ENCODE measurements around the gene ADAMTSL2.

Gene ADAMTSL2

DNA sequence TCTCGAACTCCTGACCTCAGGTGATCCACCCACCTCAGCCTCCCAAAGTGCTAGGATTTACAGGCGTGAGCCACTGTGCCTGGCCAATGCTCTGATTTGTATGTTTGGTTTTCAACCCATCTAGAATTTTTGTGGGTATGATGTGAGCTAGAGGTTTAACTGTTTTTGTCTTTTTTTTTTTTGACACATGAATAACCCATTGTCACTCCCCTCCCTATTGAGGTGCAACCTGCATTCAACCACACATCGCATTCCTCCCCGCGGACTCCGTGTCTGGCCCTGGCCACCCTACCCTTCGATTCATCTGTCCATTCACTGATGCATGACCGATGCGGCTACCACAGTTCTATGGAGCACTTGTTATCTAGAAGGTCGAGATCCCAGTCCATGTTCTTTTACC is 84.2 kb downstream of the ADAMTSL2 start:
- in situ Hi-C loops (cut with MboI; ENCODE audit: low sequenced_read_pairs): no loop called here

DNA sequence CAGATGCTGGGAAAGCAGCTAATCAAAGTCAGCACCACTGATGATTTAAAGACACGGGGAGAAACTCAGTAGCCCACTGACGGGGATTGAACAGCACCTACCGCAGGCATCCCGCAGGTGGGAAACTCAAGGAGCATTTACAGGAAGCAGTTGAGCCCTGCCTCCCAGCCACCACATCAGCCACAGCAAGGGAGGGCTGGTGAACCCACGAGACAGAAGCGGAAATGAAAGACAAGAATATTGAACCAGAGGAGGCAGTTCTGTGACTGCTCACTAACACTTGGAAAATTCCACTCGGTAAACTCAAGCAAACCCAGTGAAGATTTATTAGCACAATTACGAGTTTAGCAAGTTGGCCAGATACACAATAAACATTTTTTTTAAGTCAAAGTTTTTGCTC is 85.3 kb downstream of the ADAMTSL2 start:
- in situ Hi-C loops (cut with MboI; ENCODE audit: low sequenced_read_pairs): no loop called here

DNA sequence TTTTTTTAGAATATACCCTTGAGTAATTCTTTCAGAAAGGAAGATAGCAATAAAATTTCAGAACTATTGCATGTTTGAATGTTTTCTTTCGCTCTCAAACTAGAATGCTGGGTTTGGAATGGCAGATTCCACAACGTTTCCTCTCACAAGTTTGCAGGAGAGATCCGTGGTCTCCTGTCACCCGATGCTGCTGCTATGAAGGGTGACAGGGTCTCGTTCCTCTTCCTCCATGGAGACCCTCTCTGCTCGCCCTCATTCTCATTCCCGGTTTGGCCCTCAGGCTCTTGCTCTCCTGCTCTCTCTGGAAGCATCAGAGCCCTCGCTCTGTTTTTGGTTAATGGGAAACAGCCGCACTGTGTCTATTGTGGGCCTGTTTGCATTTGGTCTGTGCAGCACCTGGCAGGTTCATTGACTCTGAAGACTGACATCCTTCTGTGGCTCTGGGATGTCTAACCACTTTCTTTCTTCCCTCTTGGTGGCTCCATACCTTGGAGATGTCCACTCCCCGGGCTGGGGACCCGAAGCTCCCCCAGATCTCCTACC is 87.3 kb downstream of the ADAMTSL2 start:
- in situ Hi-C loops (cut with MboI; ENCODE audit: low sequenced_read_pairs): no loop called here

DNA sequence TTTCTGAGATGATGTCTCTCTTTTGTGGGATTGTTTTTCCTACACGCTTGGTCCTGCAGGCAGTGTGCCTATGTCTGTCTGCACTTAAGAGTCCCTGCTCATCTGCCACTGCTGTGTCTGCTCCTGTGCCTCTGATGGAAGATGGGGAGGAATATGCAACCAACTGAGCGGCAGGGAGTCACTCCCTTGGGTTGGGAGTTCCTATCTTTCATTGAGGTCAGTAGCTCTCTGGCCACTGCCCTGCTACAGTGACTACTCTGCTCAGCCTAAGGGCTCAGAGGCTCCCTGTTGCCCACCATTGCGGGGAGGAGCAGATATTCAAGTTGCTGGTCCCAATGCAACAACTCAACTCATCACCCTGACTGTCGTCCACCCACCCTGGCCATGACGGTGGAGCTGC is 88.1 kb downstream of the ADAMTSL2 start:
- in situ Hi-C loops (cut with MboI; ENCODE audit: low sequenced_read_pairs): no loop called here

Data from hTERT RPE-1 (cell line).